HCT116 (cell line): ENCODE data around the gene NUDT4. TPM values are rescaled to one million over a fixed set of nuclear protein-coding genes. Genes with fewer than 3 reads are reported as not detected.

Experiments used
- ATAC-seq: fragments of 200-7000 bp; cut with Tn5 transposase; 2 replicates; pipeline ENCODE4 v1.9.1; 2020; ENCODE audit warnings: mild to moderate bottlenecking, moderate library complexity
- BruUV-seq: library from RNA; stranded (reverse); fragments of 400-500 nt; replicated peaks from 2 replicates; lab custom pipeline; 2021; lab: Mats Ljungman, UMichigan
- CTCF ChIA-PET: fragments of 300-600 bp; sonication (Branson Sonifier 250); formaldehyde crosslinking; loops from one replicate; lab custom pipeline; 2021; ENCODE audit warnings: antibody characterized with exemption; lab: Charles Lee
- POLR2A ChIA-PET: fragments of 300-600, 350-600 bp; sonication (Branson Sonifier 250); formaldehyde crosslinking; loops from one replicate; lab custom pipeline; 2021; ENCODE audit warnings: antibody characterized with exemption; lab: Charles Lee
- RAD21 ChIA-PET, 2 experiments: fragments of 300-600 bp; sonication (Branson Sonifier 250); formaldehyde crosslinking; loops; one replicate each; lab custom pipeline; 2023; ENCODE audit warnings: low total read pairs in 2 of 2; ENCODE audit not compliant: uncharacterized antibody in 2 of 2, unreplicated experiment in 2 of 2, low non-redundant PET in 1 of 2; lab: Charles Lee
- DNase-seq: peaks from one replicate; pipeline ENCODE4 v3.0.0-alpha.2; 2010; ENCODE audit warnings: low read depth, low spot score
- H2AFZ ChIP-seq: fragments of 200-600 bp; shearing (Covaris generic), sonication (generic); 2 replicates; pipeline ENCODE4 v1.6.1; 2017; ENCODE audit warnings: low read depth, mixed run types, mixed read lengths, antibody characterized with exemption, low read length; ENCODE audit not compliant: poor library complexity, severe bottlenecking
- H3K27ac ChIP-seq: 2 replicates; pipeline ENCODE4 v1.5.1; 2012; ENCODE audit warnings: low read depth, low read length
- H3K27me3 ChIP-seq: fragments of 200-600 bp; sonication (generic); 2 replicates; pipeline ENCODE4 v1.6.1; 2016; ENCODE audit warnings: mixed run types, low read length, mixed read lengths; ENCODE audit not compliant: insufficient read depth
- H3K36me3 ChIP-seq, 2 experiments: fragments of 200-500 bp in 1 of 2; fragments of 200-600 bp in 1 of 2; sonication (Bioruptor generic) in 1 of 2; sonication (generic) in 1 of 2; 2 replicates each; pipeline versions ENCODE4 v1.5.1 to v1.6.1; 2014 to 2016; ENCODE audit warnings: low read length in 2 of 2, inconsistent platforms in 1 of 2, mixed read lengths in 1 of 2, mixed run types in 1 of 2; ENCODE audit not compliant: insufficient read depth in 2 of 2, control insufficient read depth in 1 of 2
- H3K4me1 ChIP-seq, 2 experiments: fragments of 200-600 bp in 1 of 2; sonication (generic) in 1 of 2; 2 replicates each; pipeline versions ENCODE4 v1.5.1 to v1.6.1; 2012 to 2017; ENCODE audit warnings: low read length in 2 of 2, inconsistent platforms in 1 of 2, mild to moderate bottlenecking in 1 of 2, mixed read lengths in 1 of 2, mixed run types in 1 of 2, moderate library complexity in 1 of 2; ENCODE audit not compliant: insufficient read depth in 2 of 2, control insufficient read depth in 1 of 2
- H3K4me2 ChIP-seq: fragments of 200-600 bp; sonication (generic); 2 replicates; pipeline ENCODE4 v1.6.1; 2017; ENCODE audit warnings: mixed run types, low read length, mixed read lengths
- H3K4me3 ChIP-seq, 2 experiments: fragments of 200-600 bp in 1 of 2; sonication (generic) in 1 of 2; replicated peaks in 1 of 2; 2 replicates each; pipeline ENCODE4 v1.5.1; 2011 to 2016; ENCODE audit warnings: low read length in 2 of 2, control low read depth in 1 of 2, low read depth in 1 of 2, mild to moderate bottlenecking in 1 of 2, mixed read lengths in 1 of 2, mixed run types in 1 of 2
- H3K79me2 ChIP-seq: fragments of 200-600 bp; sonication (generic); 2 replicates; pipeline ENCODE4 v1.6.1; 2017; ENCODE audit warnings: mild to moderate bottlenecking, mixed run types, low read length, moderate library complexity, mixed read lengths; ENCODE audit not compliant: insufficient read depth
- H3K9ac ChIP-seq: fragments of 200-600 bp; sonication (generic); 2 replicates; pipeline ENCODE4 v1.6.1; 2016; ENCODE audit warnings: low read length, mixed read lengths
- H3K9me2 ChIP-seq: fragments of 200-600 bp; sonication (generic), shearing (Covaris generic); 2 replicates; pipeline ENCODE4 v1.6.1; 2017; ENCODE audit warnings: mixed run types, mild to moderate bottlenecking, moderate library complexity; ENCODE audit not compliant: insufficient read depth
- H3K9me3 ChIP-seq, 2 experiments: fragments of 200-500 bp in 1 of 2; fragments of 200-600 bp in 1 of 2; sonication (Bioruptor generic) in 1 of 2; sonication (generic) in 1 of 2; 2 replicates each; pipeline ENCODE4 v1.6.1; 2014 to 2017; ENCODE audit warnings: low read length in 2 of 2, mixed read lengths in 2 of 2, inconsistent platforms in 1 of 2, low read depth in 1 of 2, mild to moderate bottlenecking in 1 of 2, mixed run types in 1 of 2, moderate library complexity in 1 of 2; ENCODE audit not compliant: control insufficient read depth in 1 of 2, insufficient read depth in 1 of 2
- H4K20me1 ChIP-seq: fragments of 200-600 bp; sonication (generic), shearing (Covaris generic); 2 replicates; pipeline ENCODE4 v1.6.1; 2017; ENCODE audit warnings: mixed run types, mild to moderate bottlenecking, moderate library complexity; ENCODE audit not compliant: insufficient read depth
- CBX3 ChIP-seq: IDR thresholded peaks from 2 replicates; pipeline ENCODE4 v1.6.1; 2012; ENCODE audit warnings: low read depth
- CEBPB ChIP-seq: IDR thresholded peaks from 2 replicates; pipeline ENCODE4 v1.6.1; 2012; ENCODE audit warnings: low read depth
- EGR1 ChIP-seq: IDR thresholded peaks from 2 replicates; pipeline ENCODE4 v1.6.1; 2012; ENCODE audit warnings: low read depth
- ELF1 ChIP-seq: IDR thresholded peaks from 2 replicates; pipeline ENCODE4 v1.6.1; 2012; ENCODE audit warnings: low read depth, borderline replicate concordance
- EZH2 ChIP-seq: fragments of 200-600 bp; sonication (generic); IDR thresholded peaks from 2 replicates; pipeline ENCODE4 v1.6.1; 2017; ENCODE audit warnings: antibody characterized with exemption, mixed run types
- FOSL1 ChIP-seq: IDR thresholded peaks from 2 replicates; pipeline ENCODE4 v1.6.1; 2012; ENCODE audit warnings: low read depth
- JUND ChIP-seq: IDR thresholded peaks from 2 replicates; pipeline ENCODE4 v1.6.1; 2012
- MAX ChIP-seq: IDR thresholded peaks from 2 replicates; pipeline ENCODE4 v1.6.1; 2012
- POLR2A ChIP-seq: IDR thresholded peaks from 2 replicates; pipeline ENCODE4 v1.7.0; 2011; ENCODE audit warnings: borderline replicate concordance; ENCODE audit not compliant: insufficient read depth, insufficient read length; ENCODE audit errors: extremely low read depth
- POLR2AphosphoS5 ChIP-seq: IDR thresholded peaks from 2 replicates; pipeline ENCODE4 v1.6.1; 2011; ENCODE audit warnings: mild to moderate bottlenecking, low read depth, low read length, moderate library complexity
- RAD21 ChIP-seq: IDR thresholded peaks from 2 replicates; pipeline ENCODE4 v1.6.1; 2012; ENCODE audit warnings: low read depth, mild to moderate bottlenecking
- SIN3A ChIP-seq: IDR thresholded peaks from 2 replicates; pipeline ENCODE4 v1.6.1; 2012; ENCODE audit warnings: low read depth
- SP1 ChIP-seq: IDR thresholded peaks from 2 replicates; pipeline ENCODE4 v1.6.1; 2012; ENCODE audit warnings: low read depth
- SRF ChIP-seq: IDR thresholded peaks from 2 replicates; pipeline ENCODE4 v1.6.1; 2012; ENCODE audit warnings: low read depth
- TCF7L2 ChIP-seq: IDR thresholded peaks from 2 replicates; pipeline ENCODE4 v1.7.0; 2011; ENCODE audit warnings: borderline replicate concordance, inconsistent platforms; ENCODE audit not compliant: insufficient read depth, insufficient read length; ENCODE audit errors: extremely low read depth
- YY1 ChIP-seq: IDR thresholded peaks from 2 replicates; pipeline ENCODE4 v1.6.1; 2011; ENCODE audit warnings: low read length, low read depth, moderate library complexity, mild to moderate bottlenecking; ENCODE audit not compliant: insufficient replicate concordance; ENCODE audit errors: extremely low read depth
- ZBTB33 ChIP-seq: IDR thresholded peaks from 2 replicates; pipeline ENCODE4 v1.6.1; 2011; ENCODE audit warnings: mild to moderate bottlenecking, low read length, moderate library complexity; ENCODE audit not compliant: insufficient replicate concordance; ENCODE audit errors: extremely low read depth
- ZFX ChIP-seq: fragments of 450-650 bp; IDR thresholded peaks from 2 replicates; pipeline ENCODE4 v1.6.1; 2017
- ZNF274 ChIP-seq: fragments of 200-500 bp; sonication (Bioruptor generic); IDR thresholded peaks from 2 replicates; pipeline ENCODE4 v1.6.1; 2014; ENCODE audit warnings: mild to moderate bottlenecking, low read depth, low read length, inconsistent platforms
- intact Hi-C: fragments of 100-400 bp; cut with micrococcal nuclease; formaldehyde crosslinking; loops from 2 replicates; pipeline ENCODE4 v1.10.0; 2022
- total RNA-seq: library from RNA; stranded (reverse); gene quantifications from one replicate; pipeline ENCODE4 v1.2.1, GENCODE V29; 2021; ENCODE audit not compliant: unreplicated experiment
- TF ChIP-seq, protein P1 (sequence below): IDR thresholded peaks from 2 replicates; pipeline ENCODE4 v1.6.1; 2012; ENCODE audit warnings: low read depth

NUDT4 gene
- total RNA-seq, 1 experiment from 2014 or later: 41.2 TPM

- H3K79me2 ChIP-seq: peaks cover 26% of the 10 kb centered on the region
- no peak for TF ChIP-seq CBX3
- TF ChIP-seq FOSL1: no peak
- no peak for TF ChIP-seq YY1
- TF ChIP-seq ZNF274: no peak
- no peak for TF ChIP-seq EGR1
- no peak for TF ChIP-seq SRF
- TF ChIP-seq MAX: no peak
- no peak for TF ChIP-seq CEBPB
- TF ChIP-seq, protein P1, sequence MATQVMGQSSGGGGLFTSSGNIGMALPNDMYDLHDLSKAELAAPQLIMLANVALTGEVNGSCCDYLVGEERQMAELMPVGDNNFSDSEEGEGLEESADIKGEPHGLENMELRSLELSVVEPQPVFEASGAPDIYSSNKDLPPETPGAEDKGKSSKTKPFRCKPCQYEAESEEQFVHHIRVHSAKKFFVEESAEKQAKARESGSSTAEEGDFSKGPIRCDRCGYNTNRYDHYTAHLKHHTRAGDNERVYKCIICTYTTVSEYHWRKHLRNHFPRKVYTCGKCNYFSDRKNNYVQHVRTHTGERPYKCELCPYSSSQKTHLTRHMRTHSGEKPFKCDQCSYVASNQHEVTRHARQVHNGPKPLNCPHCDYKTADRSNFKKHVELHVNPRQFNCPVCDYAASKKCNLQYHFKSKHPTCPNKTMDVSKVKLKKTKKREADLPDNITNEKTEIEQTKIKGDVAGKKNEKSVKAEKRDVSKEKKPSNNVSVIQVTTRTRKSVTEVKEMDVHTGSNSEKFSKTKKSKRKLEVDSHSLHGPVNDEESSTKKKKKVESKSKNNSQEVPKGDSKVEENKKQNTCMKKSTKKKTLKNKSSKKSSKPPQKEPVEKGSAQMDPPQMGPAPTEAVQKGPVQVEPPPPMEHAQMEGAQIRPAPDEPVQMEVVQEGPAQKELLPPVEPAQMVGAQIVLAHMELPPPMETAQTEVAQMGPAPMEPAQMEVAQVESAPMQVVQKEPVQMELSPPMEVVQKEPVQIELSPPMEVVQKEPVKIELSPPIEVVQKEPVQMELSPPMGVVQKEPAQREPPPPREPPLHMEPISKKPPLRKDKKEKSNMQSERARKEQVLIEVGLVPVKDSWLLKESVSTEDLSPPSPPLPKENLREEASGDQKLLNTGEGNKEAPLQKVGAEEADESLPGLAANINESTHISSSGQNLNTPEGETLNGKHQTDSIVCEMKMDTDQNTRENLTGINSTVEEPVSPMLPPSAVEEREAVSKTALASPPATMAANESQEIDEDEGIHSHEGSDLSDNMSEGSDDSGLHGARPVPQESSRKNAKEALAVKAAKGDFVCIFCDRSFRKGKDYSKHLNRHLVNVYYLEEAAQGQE: no peak
- no peak for TF ChIP-seq TCF7L2
- no peak for TF ChIP-seq JUND
- no peak for TF ChIP-seq POLR2A
- TF ChIP-seq POLR2AphosphoS5: no peak
- TF ChIP-seq ZBTB33: no peak
- no peak for TF ChIP-seq ZFX
- no peak for TF ChIP-seq EZH2
- TF ChIP-seq SP1: no peak
- TF ChIP-seq RAD21: no peak
- TF ChIP-seq ELF1: no peak
- no peak for TF ChIP-seq SIN3A
- BruUV-seq: no TSS peak
Measured at GRCh38 chr12:93397412-93397811, 19.7 kb downstream of the NUDT4 start.

More at GRCh38 chr12:93397412-93397811, 19.7 kb downstream of the NUDT4 start:
- H3K4me1 ChIP-seq: no peaks in the 10 kb centered on the region
- ChIA-PET POLR2A (no interaction called here), CTCF (interaction anchor here (0.6 to 3.7 kb wide), 17 partner anchors 8 to 706 kb away, joined by 3 to 41 read pairs (median 4); no protein-coding TSS in a partner anchor), RAD21 (interaction anchor here (0.6 to 1.2 kb wide), 2 partner anchors 410 to 614 kb away, joined by 4 to 5 read pairs; no protein-coding TSS in a partner anchor)
- H3K36me3 ChIP-seq: peaks cover 6 to 16% of the 10 kb centered on the region in 2 experiments
- no peaks in the 10 kb centered on the region for H3K27me3 ChIP-seq
- H3K4me3 ChIP-seq: no peak overlapping the region
- H3K27ac ChIP-seq: no peak overlapping the region
- ATAC-seq (no peak), DNase-seq (no peak)
- no peak overlapping the region for H2AFZ ChIP-seq
- H4K20me1 ChIP-seq: peaks cover 4% of the 10 kb centered on the region; the same call in 1 of the 2 replicates
- no peaks in the 10 kb centered on the region for H3K9me3 ChIP-seq
- intact Hi-C loops: loop anchor here (2.0 kb wide), 3 partner anchors 373 to 613 kb away; no protein-coding TSS in a partner anchor
- H3K9ac ChIP-seq: no peak overlapping the region
- no peaks in the 10 kb centered on the region for H3K9me2 ChIP-seq
- no peak overlapping the region for H3K4me2 ChIP-seq
